ENCODE measurements around the gene ARHGEF33.

DNA sequence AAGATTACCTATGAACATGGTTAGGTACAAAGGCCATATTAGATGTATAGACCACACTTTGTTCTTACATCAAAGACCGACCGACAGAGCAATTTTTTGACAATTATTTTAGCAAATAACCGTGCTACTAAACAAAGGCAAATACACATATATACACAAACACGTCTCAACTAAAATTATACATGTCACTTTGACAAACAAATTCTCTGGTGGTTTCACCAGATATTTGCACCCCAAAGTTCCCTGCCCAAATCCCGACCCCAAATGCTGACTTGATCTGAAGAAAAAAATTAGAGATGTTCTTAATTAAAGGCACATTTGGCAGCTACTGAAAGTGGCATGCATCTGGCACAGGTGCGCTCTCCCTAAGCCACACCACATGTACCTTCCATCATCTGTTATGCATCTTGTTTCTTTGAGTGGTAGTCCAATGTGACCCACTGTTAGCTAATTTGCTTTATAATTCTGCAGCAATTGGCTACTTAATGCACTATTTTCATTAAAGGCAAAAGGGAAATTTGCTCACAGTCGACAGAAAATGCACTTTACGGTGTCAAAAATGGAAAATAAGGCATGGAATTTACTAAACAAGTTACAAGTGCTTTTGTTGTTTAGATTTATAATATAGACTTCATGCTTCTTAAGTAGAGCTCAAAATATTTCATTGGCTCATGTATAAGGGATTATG lies 92.1 kb downstream of the ARHGEF33 start:
- no peak for TF ChIP-seq CTCF (IDR thresholded peaks at IDR 0.05)
- TF ChIP-seq POLR2AphosphoS5 (IDR thresholded peaks at IDR 0.05): no peak
- no peak for TF ChIP-seq POLR2A (IDR thresholded peaks at IDR 0.05)
- TF ChIP-seq EP300 (IDR thresholded peaks at IDR 0.05): no peak
